ENCODE measurements around the gene ZNF407.

ZNF407 gene

DNA sequence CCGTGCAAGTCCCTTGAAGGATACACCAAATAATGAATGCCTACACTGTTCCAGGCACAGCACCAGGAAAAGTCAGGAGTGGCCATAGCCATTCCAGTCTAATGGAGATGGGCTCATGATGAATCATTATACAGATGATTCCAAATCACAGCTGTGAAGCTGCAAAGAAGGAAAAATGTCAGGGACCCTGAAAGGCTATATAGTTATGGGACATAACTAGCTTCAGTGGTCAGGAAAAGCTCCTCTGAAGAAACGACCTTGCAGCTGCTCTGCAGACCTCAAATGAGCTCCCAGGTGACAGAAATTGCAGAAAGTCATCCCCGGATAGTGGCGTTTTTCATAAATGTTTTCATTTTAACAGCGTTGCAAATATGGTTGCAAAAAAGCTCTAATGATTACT is 410.5 kb downstream of the ZNF407 start:
- Histone ChIP-seq H3K9ac (ENCODE audit: low read depth, low read length) (no peak overlapping the region), H3K4me1 (ENCODE audit: insufficient read depth, low read length) (peaks cover 1% of the 10 kb centered on the region; the same call in 1 of the 2 replicates), H3K36me3 (ENCODE audit: insufficient read depth, low read length) (no peaks in the 10 kb centered on the region), H3K9me3 (ENCODE audit: control insufficient read depth, insufficient read depth, low read length) (no peaks in the 10 kb centered on the region)

DNA sequence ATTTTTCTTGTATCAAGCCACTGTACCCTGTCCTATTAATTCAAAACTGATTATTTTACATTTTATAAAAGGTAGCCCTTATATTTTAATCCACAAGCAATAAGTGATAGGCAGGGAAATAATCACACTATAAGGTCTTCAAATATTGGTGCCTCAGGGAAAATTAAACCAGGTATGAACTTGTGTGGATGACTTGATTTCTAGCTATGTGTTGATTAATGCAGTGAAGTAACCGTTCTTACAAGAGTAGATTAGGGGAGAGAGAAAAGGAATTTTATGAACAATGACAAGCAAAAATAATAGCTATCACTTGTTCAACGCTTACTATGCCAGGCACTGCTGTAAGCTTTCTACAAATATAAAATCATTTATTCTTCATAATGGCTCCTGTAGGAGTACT is 411.6 kb downstream of the ZNF407 start:
- no peaks in the 10 kb centered on the region for H3K36me3 ChIP-seq (ENCODE audit: insufficient read depth, low read length)
- H3K9me3 ChIP-seq (ENCODE audit: control insufficient read depth, insufficient read depth, low read length): no peaks in the 10 kb centered on the region
- H3K4me1 ChIP-seq (ENCODE audit: insufficient read depth, low read length): no peaks in the 10 kb centered on the region
- no peak overlapping the region for H3K9ac ChIP-seq (ENCODE audit: low read depth, low read length)

DNA sequence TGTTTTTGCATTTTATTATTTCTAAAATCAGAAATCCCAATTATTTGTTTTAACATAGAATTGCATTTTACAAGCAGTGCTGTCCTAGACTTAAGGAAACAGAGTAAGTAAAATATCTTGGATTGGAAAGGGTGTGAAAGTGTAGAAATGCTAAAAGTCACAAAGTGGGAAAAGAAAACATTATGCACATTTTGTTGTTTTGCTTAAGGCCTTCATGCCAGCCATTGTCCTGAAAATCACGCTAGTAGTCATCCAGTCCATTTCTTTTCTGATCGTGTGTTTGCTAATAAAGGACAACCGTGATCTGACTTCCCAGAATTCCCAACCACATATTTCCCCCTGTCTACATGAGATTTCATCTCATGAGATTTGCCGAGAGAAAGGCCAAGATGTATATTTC is 412.2 kb downstream of the ZNF407 start:
- Histone ChIP-seq H3K9me3 (ENCODE audit: control insufficient read depth, insufficient read depth, low read length) (no peaks in the 10 kb centered on the region), H3K4me1 (ENCODE audit: insufficient read depth, low read length) (no peaks in the 10 kb centered on the region), H3K36me3 (ENCODE audit: insufficient read depth, low read length) (no peaks in the 10 kb centered on the region), H3K9ac (ENCODE audit: low read depth, low read length) (no peak overlapping the region)

DNA sequence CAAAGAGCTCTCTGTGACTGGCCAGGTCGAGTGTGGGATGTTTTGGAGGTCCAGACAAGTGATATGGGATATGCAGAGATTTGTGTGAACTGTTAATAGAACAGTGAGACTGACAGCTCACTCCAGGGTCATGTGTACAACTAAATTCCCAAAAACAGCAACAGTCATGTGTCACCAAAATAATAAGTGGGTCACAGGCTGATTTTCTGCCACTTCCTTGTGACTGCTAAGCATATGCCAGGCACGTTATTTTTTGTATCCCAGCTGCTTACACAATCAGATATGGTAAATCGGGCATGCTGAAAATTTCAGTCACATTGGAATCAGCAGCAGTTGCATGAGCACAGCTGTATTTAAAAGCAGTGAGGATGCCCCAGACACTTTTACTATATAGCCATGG is 412.6 kb downstream of the ZNF407 start:
- H3K4me1 ChIP-seq (ENCODE audit: insufficient read depth, low read length): no peaks in the 10 kb centered on the region
- no peak overlapping the region for H3K9ac ChIP-seq (ENCODE audit: low read depth, low read length)
- no peaks in the 10 kb centered on the region for H3K9me3 ChIP-seq (ENCODE audit: control insufficient read depth, insufficient read depth, low read length)
- no peaks in the 10 kb centered on the region for H3K36me3 ChIP-seq (ENCODE audit: insufficient read depth, low read length)

DNA sequence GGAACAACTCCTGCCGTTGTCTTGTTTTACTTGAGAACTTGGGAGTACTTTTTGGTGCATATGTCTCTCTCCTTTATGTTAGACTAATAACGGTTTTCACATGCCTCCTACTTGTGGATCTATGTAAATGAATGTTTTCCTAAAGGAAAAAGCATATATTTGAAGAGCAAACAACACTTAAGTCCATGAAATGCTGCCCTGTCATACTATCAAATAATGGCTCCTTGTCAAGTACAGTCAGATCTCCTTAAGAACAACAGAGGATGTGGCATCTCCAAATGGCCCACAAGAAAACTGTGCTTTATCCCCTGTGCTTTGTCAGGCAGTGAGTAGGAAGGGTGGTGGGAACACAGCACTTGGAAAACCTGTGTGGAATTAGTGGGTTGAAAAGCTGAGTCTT is 413.0 kb downstream of the ZNF407 start:
- no peaks in the 10 kb centered on the region for H3K4me1 ChIP-seq (ENCODE audit: insufficient read depth, low read length)
- no peaks in the 10 kb centered on the region for H3K9me3 ChIP-seq (ENCODE audit: control insufficient read depth, insufficient read depth, low read length)
- no peak overlapping the region for H3K9ac ChIP-seq (ENCODE audit: low read depth, low read length)
- H3K36me3 ChIP-seq (ENCODE audit: insufficient read depth, low read length): no peaks in the 10 kb centered on the region

DNA sequence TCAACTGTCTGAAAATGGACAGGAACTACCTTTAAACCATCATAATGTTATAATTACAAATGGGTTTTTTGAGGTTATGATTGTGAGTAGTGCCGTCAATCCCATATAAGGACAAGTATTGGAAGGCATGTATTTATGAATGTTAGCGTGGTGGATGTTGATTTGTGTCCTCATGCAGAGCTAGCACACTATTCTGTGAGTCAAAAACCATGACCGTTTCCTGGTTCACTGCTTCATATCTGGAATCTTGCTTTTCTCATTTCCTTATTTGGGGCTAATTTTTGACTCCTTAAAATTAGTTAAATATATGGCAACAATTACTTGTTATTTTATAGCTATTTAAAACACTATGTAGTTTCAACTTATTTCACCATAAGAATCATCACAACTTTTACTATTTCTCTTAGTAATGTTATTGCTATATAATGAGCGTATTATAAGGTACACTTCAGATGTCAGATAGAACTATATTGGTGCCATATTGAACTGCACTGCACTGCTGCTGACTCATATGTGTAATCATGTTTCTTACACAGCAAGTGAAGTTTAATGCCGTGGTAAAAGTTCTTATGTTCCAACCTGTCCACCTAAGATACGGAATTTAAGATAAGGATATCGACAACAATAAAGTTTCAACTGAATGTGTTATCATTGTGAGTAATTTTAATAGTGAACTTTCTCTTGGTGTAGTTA is 418.5 kb downstream of the ZNF407 start:
- no peaks in the 10 kb centered on the region for H3K36me3 ChIP-seq (ENCODE audit: insufficient read depth, low read length)
- no peak overlapping the region for H3K9ac ChIP-seq (ENCODE audit: low read depth, low read length)
- no peaks in the 10 kb centered on the region for H3K4me1 ChIP-seq (ENCODE audit: insufficient read depth, low read length)
- H3K9me3 ChIP-seq (ENCODE audit: control insufficient read depth, insufficient read depth, low read length): no peaks in the 10 kb centered on the region

DNA sequence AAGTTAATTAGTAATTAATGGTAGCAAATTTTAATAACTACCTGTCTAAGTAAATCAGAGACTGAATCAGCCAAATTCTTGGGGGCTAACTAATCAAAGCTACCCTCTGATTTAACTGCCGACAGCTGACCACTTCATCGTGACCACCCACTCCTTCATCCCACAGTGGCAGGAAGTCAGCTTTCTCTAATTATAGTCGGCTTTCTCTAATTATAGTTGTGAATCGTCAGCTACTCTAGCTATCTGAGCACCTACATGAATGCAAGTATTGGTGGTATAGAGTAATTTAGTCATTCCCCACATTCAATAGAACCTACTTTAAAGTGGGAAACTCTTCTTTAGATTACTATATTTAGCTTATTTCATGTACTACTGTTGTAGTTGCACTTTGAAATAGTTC is 425.8 kb downstream of the ZNF407 start:
- H3K4me1 ChIP-seq (ENCODE audit: insufficient read depth, low read length): no peaks in the 10 kb centered on the region
- H3K36me3 ChIP-seq (ENCODE audit: insufficient read depth, low read length): no peaks in the 10 kb centered on the region
- H3K9me3 ChIP-seq (ENCODE audit: control insufficient read depth, insufficient read depth, low read length): no peaks in the 10 kb centered on the region
- no peak overlapping the region for H3K9ac ChIP-seq (ENCODE audit: low read depth, low read length)

DNA sequence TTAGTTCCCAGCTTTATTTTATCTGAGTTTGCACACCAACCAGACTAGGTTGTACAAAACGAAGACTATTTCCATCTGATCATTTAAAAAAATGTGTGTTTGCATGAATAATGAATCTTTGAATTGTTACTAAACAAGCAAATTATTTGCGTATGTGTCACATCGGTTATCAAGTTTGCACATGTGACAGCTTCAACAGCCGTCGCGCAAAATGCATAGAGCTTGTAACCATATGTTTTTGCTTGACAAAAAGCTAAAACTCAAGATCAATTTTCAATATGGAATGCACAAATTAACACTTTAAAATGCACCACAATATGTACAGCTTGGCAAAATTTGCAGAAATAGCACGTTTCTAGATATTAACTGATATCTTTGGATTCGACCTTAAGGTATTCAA is 427.2 kb downstream of the ZNF407 start:
- no peak overlapping the region for H3K9ac ChIP-seq (ENCODE audit: low read depth, low read length)
- no peaks in the 10 kb centered on the region for H3K9me3 ChIP-seq (ENCODE audit: control insufficient read depth, insufficient read depth, low read length)
- H3K4me1 ChIP-seq (ENCODE audit: insufficient read depth, low read length): no peaks in the 10 kb centered on the region
- H3K36me3 ChIP-seq (ENCODE audit: insufficient read depth, low read length): no peaks in the 10 kb centered on the region

DNA sequence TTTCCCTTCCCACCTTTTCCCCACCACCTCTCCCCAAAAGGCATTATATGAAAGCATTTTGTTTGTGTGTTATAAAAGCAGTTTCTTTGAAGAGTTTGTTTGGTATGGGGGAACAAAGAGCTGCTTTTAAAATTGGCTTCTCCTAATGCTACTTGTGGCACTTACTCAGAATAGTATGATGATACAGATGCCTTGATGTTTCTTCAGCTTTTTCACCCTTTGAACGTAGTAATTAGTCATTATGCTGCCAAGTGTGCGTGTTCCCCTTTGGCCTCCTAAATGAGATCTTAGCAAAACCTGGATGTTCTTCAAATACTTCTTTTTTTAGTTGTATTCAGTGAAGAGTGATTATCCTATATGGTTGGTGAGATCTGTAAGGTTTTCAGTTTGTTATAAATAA is 427.9 kb downstream of the ZNF407 start:
- H3K4me1 ChIP-seq (ENCODE audit: insufficient read depth, low read length): peaks cover 4% of the 10 kb centered on the region; the same call in 1 of the 2 replicates
- H3K36me3 ChIP-seq (ENCODE audit: insufficient read depth, low read length): no peaks in the 10 kb centered on the region
- H3K9ac ChIP-seq (ENCODE audit: low read depth, low read length): no peak overlapping the region
- no peaks in the 10 kb centered on the region for H3K9me3 ChIP-seq (ENCODE audit: control insufficient read depth, insufficient read depth, low read length)

DNA sequence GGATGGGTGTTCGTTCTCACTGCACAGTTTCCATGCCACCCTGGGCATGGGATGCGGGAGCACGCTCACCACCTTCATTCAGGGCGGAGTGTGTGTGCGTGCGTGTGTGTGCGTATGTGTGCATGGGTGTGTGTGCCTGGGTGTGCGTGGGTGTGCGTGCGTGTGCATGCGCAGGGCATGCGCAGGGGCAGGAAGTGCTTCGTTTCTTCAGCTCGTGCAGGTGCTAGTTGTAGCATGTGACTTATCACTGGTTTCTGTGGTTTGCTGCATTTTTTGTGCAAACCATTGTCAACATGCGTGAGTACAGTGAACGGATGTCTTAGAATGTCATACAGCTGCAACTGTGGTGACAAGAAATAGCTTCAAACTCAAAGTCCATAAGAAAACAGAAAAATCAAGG is 431.8 kb downstream of the ZNF407 start:
- no peaks in the 10 kb centered on the region for H3K9me3 ChIP-seq (ENCODE audit: control insufficient read depth, insufficient read depth, low read length)
- no peaks in the 10 kb centered on the region for H3K36me3 ChIP-seq (ENCODE audit: insufficient read depth, low read length)
- H3K9ac ChIP-seq (ENCODE audit: low read depth, low read length): no peak overlapping the region
- peaks cover 9% of the 10 kb centered on the region; the same call in 1 of the 2 replicates for H3K4me1 ChIP-seq (ENCODE audit: insufficient read depth, low read length)

DNA sequence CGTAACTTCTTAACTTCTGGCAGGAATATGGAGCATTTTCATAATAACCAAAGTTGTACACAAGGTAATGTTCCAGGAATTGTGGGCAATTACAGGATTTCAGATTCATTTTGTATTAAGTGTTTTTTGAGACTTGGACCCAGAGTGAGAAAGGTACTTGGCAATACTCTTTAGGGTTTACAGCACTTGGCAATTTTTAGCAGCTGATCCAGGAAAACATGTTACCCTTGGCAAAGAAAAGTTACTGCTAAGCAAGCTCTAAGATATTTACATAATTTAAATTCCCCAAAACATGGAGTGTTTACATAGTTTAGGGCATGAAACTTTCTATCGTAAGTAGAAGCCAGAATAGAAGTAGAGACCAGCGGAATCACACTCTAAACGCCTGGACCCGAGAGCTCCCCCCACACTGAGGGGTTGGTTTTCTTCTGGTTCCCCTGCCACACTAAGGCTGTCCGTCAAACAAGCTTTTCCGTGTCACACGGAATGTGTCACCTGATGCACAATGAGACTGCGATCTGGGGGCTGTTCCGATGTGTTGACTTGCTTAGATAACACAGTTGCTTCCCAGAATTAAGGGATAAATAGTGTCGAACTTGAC is 434.1 kb downstream of the ZNF407 start:
- no peaks in the 10 kb centered on the region for H3K9me3 ChIP-seq (ENCODE audit: control insufficient read depth, insufficient read depth, low read length)
- peaks cover 9% of the 10 kb centered on the region; the same call in 1 of the 2 replicates for H3K4me1 ChIP-seq (ENCODE audit: insufficient read depth, low read length)
- H3K36me3 ChIP-seq (ENCODE audit: insufficient read depth, low read length): no peaks in the 10 kb centered on the region
- H3K9ac ChIP-seq (ENCODE audit: low read depth, low read length): no peak overlapping the region

DNA sequence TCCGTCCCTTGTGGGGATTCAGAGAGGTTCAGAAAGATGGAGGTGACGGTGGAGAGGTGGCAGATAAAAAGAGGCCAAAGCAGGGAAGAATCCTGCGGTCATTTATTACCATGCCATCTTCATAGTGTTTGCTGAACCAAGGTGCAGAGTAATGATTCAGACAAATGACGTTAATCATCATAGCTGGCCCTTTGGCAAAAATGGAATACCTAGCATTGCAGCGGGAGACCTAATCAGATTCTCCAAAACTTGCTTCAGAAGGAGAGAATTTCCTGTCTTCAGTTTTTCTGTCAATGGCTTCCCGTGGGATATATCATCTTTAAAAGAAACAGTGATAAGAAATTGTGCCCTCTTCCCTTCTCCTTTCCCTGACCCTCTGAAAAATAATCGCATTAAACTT is 435.8 kb downstream of the ZNF407 start:
- Histone ChIP-seq H3K4me1 (ENCODE audit: insufficient read depth, low read length) (peaks cover 9% of the 10 kb centered on the region; the same call in 1 of the 2 replicates), H3K36me3 (ENCODE audit: insufficient read depth, low read length) (no peaks in the 10 kb centered on the region), H3K9ac (ENCODE audit: low read depth, low read length) (no peak overlapping the region), H3K9me3 (ENCODE audit: control insufficient read depth, insufficient read depth, low read length) (no peaks in the 10 kb centered on the region)

DNA sequence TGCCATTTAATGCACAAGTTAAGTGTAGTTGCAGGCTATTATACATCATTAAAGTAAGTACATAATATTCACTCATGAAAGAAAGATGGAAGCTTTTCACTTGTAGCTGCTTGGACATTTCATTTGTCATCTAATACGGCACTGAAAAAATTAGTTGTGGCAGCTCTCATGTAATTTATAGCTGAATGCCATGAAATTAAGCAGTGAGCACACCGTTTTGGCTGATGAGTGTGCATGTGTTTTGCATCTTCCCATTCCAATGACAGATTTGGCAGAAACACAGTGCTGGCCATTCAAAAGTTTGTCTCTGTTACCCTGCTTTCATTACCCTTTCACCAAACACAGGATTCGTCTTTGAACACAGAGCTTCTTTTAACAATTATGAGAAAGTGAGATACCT is 437.3 kb downstream of the ZNF407 start:
- no peak overlapping the region for H3K9ac ChIP-seq (ENCODE audit: low read depth, low read length)
- peaks cover 9% of the 10 kb centered on the region; the same call in 1 of the 2 replicates for H3K4me1 ChIP-seq (ENCODE audit: insufficient read depth, low read length)
- H3K9me3 ChIP-seq (ENCODE audit: control insufficient read depth, insufficient read depth, low read length): no peaks in the 10 kb centered on the region

DNA sequence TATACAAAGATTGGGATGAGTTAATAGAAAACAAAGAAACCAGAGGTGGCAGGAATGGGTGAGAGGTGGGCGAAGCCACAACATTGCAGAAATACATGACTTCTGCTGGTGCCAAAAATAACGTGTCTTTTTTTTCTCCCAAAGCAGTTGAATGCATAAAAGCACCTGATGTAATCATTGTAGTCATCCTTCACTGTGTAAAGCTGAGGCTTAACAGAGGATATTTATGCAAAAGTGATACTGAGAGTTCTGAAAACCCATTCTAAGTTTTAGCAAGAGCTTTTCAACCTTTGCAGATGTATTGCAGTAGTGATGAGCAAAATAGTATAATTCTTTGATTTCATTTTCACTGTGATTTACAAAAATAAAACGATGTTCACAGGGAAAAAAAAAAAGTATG is 438.3 kb downstream of the ZNF407 start:
- Histone ChIP-seq H3K9me3 (ENCODE audit: control insufficient read depth, insufficient read depth, low read length) (no peaks in the 10 kb centered on the region), H3K36me3 (ENCODE audit: insufficient read depth, low read length) (no peaks in the 10 kb centered on the region), H3K9ac (ENCODE audit: low read depth, low read length) (no peak overlapping the region), H3K4me1 (ENCODE audit: insufficient read depth, low read length) (peaks cover 1% of the 10 kb centered on the region; the same call in 1 of the 2 replicates)

More for the DNA sequence above, 437.3 kb downstream of the ZNF407 start:
- H3K36me3 ChIP-seq (ENCODE audit: insufficient read depth, low read length): no peaks in the 10 kb centered on the region

DNA sequence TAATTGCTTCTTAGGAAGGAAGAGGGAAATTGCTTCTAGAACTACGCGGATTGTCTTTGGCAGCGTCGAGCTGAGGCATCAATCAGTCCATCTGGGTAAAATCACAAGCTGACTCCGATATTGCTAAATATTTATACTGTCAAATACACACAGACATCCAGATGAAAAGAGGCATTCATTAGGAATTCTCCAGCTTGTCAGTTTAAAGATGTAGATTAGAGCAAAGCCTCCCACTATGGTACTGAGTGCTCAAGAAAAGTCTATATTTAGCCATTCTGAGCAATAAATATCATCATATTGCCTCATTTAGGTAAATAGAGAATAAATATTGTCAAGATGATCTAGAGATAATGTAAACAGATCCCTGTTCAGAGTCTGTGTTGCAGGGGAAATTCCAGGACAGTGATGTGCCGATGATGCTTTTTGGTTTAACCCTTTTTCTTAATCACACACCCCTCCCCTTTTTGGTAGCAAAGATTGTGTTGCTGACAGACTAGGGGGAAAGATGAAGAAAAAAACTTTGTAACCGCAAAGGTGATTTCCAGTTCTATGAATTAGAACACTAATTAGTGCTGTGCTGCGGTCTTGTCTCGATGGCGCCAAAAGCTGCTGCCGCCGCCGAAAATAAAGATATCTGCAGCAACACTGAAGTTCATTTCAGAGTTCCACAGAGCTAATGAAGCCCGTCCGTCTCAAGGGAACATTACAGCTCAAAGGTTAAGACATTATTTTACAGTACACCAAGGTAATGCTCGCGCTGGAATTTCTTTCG is 439.4 kb downstream of the ZNF407 start:
- Histone ChIP-seq H3K4me1 (ENCODE audit: insufficient read depth, low read length) (no peaks in the 10 kb centered on the region), H3K9me3 (ENCODE audit: control insufficient read depth, insufficient read depth, low read length) (no peaks in the 10 kb centered on the region), H3K36me3 (ENCODE audit: insufficient read depth, low read length) (no peaks in the 10 kb centered on the region), H3K9ac (ENCODE audit: low read depth, low read length) (no peak overlapping the region)
